EH (cell line): ENCODE data around the gene SYT5.
"Not testable (repeated sequence)": the region's sequence is repeated elsewhere in the genome, so short reads cannot be mapped to it uniquely, and the experiment has no call there.

Experiments used
- DNase-seq: peaks from one replicate; pipeline ENCODE4 v3.0.0-alpha.2; 2015; ENCODE audit warnings: low read depth

Gene SYT5

DNA sequence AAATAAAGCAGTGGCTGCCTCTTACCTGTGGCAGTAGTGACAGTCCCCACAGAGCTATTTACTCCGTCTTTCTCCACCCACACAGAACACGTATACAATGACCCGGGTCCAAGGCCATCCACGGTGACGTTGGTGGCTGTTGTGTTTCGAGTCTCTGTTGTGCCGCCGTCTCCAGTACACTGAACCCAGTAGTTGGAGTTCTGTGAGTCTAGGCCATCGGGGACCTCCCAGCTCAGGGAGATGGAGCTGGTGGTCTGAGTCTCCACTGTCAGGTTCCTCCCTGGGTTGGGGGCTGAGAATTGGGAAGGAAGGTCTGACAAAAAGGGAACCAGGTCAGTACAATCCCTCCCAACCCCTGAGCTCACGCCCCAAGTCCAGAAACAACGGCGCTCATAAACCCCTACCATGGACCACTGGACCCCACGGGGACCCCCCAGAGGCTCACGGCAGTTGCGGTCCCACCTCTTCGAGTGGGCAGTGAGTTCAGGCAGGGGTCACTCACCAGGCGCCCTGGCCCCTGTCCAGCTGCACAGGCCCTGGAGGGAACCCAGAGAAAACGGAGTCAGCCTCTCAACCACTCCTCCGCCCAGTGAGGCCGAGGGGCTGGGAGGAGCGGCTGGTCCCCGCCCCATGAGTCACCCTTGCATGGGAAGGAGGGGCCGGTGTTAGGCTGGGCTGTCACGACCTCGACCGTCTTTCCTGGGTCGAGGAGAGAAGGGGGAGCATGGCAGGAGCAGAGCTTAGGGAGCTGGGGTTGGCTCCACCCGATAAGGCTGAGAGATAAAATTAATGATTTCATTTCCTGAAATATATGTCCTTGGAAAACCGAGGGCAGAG, 26.8 kb upstream of the SYT5 start:
- peak; percentile 95 for DNase-seq

DNA sequence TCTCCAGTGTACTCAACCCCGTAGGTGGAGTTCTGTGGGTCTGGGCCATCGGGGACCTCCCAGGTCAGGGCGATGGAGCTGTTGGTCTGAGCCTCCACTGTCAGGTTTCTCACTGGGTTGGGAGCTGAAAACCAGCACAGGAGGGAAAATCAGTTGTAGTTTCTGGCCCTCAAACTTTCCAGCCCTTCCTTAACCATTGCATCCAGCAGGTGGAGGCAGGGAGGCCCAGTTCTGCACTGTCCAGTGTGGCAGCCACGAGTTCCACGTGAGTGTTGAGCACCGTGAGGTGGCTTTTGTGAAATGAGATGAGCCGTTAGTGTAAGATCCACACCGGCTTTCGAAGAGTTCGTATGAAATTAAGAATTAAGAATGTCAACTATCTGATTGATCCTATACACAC, 22.1 kb upstream of the SYT5 start:
- DNase-seq: peak; percentile 17

DNA sequence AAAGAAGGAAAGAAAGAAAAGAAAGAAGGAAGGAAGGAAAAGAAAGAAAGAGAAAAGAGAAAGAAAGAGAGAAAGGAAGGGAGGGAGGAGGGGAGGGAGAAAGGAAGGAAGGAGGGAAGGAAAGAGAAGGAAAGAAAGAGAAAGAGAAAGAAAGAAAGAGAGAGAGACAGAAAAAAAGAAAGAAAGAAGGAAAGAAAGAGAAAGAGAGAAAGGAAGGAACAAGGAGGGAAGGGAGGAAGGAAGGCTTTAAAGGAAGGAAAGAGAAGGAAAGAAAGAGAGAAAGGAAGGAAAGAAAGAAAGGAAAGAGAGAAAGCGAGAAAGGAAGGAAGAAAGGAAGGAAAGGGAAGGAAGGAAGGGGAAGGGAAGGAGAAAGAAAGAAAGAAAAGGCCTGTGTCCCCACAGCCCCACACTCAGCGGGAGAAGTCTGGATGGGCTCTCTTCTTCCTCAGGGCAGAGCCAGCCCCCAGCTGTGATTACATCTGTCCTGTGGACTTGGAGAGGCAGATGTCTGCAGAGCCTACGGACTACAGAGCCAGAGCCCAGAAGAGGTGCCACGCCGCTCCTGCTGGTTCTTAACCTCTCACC, 19.6 kb upstream of the SYT5 start:
- DNase-seq: no peak

DNA sequence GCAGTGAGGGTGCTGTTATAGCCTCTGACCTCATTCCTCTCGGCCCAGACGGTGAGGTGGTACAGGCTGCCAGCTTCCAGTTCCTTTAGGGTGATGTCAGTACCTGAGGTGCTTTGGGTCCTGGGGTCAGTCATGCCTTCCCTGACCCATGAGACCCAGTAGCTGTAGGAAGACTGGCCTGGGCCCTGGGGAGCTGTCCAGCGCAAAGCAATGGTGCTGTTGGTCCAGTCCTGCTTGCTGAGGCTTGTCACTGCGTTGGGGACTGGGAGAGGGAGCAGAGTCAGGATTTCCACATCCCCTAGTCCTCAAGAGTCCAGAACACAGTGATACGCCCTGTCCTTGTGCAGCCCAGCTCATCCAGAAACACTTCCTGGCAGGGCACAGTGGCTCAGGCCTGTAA, 18.6 kb upstream of the SYT5 start:
- DNase-seq: peak; percentile 15

DNA sequence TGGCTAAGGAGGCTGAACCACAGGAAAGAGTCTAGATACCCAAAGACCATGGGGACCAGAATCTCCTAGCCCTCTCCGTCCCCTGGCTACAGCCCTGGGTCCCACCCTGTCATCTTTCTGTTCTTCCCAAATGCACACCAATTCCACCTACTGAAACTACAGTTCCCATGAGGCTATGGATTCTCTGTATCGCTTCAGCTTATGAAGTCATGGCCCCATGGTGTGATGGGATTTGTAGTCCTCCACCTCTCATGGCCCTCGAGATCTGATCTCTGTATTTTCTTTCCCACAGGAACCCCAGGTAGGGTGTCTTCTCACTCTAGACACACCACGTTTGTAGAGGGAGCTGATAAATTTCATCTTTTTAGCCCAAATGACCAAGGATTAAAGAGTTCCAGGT, 17.4 kb upstream of the SYT5 start:
- peak; percentile 26 for DNase-seq

DNA sequence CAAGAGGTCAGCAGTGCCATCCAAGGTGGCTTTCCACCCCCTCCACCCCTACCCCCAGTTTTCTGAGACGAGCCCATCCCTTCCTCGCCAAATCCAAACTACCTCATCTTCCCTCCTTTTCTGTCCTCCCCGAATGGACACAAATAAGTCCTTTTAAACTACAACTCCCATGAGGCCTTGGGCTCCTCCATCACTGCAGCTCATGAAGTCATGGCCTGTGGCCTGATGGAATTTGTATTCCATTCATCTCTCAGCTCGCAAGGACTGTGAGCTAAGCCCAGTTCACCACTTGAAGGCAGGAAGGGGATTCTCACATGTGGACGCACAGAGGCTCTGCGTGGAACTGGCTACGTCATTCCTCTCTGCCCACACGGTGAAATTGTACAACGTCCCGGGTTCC, 16.7 kb upstream of the SYT5 start:
- DNase-seq: peak; percentile 28

DNA sequence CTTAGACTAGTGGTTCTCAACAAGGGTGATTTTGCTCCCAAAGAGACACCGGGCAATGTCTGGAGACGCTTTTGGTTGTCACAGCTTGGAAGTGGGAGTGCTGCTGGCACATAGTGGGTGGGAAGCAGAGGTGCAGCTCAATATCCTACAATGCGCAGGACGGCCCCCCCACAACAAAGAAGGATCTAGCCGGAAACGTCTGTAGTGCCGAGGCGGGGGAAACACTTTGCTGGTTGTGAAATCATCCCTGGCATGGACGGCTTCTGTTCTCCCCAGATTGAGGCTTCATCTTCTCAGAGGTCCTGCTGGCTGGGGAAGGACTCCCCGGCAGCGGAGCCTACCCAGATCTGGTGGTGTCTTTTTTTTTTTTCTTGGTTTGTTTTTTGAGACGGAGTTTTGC, 13.4 kb upstream of the SYT5 start:
- DNase-seq: no peak

DNA sequence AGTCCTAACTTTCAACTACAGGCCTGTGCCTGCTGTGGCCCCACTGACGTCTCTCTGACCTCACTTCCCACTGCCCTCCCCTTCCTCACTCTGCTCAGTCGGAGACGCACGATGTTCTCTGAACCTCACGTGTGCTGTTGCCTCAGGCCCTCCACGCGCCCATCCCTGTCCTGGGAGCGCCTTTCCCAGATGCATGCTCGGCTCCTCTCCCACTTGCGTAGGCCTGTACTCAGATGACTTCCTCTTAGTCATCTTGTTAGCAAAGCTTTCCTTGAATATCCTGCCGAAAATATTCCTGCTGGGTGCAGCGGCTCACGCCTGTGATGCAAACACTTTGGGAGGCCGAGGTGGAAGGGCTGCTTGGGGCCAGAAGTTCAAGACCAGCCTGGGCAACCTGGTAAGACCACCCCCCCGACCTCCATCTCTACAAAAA, 9.3 kb upstream of the SYT5 start:
- DNase-seq: peak; percentile 97

DNA sequence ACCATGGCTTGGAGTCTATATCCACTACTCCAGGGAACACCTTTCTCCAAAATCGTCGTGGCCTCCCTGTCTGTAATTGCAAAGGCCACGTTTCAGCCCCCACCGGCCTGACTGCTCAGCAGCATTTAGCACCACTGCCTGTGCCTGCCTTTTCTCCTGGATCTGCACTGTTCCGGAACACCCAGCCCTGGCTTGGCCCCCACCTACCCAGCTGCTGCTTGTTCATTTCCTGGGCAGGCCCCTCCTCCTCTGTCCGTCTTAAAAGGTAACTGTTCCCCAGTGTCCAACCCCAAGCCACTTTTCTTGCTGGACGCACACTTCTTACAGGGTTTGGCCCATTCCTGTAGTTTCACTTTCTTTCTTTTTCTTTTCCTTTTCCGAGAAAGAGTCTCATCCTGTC, 8.5 kb upstream of the SYT5 start:
- DNase-seq: no peak

DNA sequence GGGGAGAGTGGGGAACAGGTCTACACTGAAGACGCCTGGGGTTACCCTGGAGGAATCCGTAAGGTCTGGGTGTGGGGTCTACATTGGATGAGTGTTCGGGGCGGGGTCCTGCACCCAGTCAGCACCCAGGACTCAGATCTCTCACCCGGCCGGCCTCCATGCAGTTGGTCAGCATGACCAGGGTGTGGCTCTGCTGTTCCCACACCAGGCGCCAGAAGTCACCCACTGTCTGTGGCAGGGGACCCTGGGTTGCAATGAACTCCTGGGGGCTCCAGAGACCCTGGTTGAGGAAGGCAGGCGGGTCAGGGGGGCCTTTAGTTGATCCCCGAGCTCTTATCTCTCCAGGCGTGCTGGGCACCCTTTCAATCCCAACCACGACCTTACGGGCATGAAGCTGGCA, 6.0 kb upstream of the SYT5 start:
- DNase-seq: no peak

DNA sequence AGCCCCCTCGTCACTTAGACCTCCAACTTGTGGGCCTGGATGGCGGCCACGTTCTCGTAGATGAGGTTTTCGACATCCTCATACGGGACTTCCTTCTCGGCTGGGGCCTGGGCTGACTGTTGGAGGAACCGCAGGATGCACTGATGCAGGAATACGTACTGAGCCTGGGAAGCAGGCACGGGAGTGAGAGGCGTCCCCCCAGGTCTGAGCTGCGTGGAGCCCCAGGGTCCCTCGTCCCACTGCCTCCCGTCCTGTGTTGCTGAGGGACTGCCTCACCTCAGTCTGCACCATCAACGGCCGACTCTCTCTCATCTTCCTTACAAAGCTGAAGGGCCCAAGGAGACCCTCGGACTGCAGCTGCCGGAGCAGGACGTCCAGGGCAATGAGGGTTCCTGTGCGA, 1.7 kb upstream of the SYT5 start:
- DNase-seq: no peak

DNA sequence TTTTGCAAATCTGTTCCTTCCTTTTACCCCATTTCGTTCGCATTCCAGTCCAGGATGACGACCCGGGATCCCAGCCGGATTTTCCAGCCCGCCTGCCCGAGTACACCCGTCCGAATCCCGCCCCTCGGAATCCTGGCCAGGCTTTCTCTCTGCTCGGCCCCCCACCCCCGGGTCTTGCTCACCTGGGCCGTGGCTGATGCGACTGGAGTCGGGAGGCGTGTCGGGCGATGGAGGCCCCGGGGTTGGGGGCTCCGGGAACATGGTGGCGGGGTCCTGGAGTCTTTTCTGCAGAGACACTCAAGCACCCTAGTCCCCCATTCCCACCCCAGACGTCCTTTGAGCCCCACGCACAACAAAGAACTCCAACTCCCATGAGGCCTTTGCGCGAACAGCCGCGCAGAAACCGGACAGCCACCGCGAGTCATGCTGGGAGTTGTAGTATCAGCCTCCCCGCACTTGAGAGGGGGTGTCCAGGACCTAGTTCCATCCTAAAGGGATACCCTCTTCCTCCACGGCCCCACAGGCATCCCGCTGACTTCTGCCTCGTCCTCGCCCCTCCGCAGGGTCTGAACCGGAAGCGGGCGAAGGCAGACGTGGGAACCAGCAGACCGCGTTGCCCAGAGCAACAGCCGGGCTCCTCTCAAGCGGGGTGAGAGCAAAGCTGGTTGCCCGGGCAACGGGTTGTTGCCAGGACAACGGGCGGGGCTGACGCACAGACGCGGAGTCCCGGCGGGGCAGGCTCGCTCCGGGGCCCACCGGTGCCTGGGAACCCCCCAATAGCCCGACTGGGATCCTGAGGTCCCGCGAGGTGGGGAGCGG, 1.1 kb downstream of the SYT5 start:
- DNase-seq: peak; percentile 88

DNA sequence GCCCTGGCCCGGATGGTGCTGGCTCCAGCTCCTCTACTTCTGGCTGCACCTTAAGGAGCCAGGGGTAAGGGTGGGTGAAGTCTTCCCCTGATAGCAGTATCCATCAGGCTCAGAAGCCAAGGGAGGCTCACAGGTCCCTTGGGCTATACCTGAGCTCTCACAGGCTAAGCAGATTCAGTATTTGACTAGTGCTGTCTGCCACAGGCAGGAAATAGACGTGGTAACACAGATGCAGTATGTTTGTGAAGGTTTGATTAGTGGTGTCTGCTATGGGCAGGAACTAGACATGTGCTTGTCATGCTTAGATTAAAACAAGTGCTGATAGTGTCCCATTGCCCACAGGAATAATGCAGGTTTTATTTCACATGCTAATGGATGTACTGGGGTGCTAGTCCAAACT, 4.0 kb downstream of the SYT5 start:
- DNase-seq: no peak

DNA sequence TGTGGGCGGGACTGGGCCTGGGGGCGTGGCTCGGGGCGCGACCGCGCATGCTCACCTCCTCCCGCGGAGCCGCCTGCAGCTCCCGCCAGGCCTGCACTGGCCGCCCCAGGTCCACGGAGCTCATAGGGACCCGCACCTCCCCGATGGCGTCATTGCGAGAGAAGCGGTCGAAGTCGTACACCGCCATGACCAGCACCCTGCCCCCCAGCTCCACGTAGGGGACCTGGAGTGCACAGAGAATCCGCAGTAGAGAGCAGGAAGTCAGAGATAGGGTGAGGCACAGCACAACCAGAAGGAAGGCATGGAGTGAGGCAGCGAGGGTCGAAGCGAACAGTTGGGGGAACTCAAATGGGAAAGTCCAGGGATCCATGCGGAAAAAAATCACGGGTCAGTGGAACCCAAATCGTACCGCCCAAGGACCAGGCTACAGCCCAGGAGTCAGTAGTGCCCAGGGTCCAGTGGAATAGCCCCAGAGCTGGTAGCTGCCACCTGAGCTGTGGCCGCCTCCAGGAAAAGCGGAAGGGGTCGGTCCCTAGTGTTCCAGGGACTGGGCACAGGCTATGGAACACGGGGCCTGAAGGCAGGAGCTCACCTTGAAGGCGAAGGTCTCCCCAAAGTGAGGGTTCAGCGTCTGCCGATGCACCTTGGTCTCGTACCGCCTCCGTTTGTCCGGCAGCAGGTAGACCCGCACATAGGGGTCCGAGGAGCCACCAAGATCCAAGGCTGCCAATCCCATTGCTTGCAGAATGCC, 4.8 kb downstream of the SYT5 start:
- DNase-seq: no peak

DNA sequence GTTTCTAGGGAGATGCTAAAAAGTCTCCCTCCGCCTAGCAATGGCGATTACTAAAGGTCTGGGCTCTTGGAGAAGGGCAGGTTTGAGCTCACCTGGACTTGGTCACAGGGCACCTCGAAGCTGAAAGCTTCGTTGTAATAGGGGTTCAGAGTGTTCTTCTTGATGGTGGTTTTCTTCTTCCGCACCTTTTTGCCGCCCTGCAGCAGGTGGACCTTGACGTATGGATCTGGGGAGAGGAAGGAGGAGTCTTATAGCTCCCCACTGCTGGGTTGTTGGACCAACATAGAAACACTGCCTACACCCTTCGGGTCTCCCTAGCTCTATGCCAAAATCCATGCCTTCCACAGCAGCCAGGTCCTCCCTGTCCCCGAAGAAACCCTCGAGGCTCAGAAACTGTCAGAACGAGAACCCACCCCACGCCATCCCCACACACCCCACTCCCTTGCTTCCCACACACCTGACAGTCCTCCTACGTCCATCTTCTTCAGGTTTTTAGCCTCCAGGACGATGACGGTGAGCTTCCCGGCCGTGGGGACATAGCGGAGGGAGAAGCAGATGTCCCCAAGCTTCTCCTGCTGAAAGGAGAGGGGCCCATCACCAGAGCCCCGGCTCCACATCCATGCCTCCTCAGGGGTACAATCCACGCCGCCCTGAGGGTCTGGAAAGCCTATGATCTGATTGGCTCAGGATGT, 5.5 kb downstream of the SYT5 start:
- DNase-seq: no peak

DNA sequence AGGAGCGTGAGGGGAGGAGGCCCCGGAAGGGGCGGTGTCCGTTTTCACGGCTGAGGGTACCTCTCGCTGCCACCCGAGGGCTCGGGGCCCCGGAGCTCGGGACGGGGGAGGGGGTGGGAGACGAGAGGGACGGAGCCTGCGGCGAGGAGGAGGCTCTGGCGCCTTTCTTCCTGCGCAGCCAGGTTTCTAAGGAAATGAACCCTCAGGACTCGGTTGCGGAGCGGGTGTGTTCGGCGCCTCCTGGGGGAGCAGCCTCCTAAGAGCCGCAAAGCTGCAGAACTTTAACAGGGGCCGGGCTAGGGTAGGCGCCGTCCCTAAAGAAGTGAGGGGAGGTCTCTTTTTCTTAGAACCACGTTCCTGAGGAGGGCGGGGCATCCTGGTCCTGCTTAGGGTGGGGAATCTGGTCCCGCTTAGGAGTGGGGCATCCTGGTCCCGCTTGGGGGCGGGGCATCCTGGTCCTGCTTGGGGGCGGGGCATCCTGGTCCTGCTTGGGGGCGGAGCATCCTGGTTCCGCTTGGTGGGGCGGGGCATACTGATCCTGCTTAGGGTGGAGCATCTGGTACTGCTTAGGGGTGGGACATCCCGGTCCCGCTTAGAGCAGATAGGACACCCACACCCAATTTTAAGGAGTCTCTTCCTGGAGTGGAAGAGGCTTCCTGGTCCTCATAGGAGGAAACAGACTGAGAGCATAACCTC, 6.2 kb downstream of the SYT5 start:
- peak; percentile 92 for DNase-seq

DNA sequence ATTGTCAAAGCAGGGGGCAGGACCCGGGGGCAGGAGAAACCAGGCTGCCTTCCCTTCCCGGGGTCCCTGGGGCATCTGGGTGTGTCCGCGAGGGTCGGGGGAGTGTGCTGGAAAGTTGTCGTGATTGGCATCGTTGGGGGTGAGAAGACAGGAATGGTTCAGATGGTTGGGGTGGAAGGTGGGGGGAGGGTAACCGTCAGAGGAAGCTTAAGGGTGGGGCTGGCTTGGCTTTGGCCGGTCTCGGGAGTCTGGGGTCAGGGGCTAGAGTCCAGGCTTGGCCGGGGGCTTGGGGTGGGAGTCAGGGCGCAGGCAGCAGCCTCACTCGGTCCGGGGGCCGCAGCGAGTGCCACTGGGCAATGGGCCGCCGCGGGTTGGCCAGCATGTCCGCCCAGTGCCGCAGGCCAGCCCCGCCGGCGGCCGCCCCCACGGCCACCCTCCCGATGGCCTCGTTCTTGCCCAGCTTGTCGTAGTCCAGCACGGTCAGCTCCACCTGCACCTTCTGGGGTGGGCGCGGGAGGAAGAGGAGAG, 6.8 kb downstream of the SYT5 start:
- DNase-seq: no peak

DNA sequence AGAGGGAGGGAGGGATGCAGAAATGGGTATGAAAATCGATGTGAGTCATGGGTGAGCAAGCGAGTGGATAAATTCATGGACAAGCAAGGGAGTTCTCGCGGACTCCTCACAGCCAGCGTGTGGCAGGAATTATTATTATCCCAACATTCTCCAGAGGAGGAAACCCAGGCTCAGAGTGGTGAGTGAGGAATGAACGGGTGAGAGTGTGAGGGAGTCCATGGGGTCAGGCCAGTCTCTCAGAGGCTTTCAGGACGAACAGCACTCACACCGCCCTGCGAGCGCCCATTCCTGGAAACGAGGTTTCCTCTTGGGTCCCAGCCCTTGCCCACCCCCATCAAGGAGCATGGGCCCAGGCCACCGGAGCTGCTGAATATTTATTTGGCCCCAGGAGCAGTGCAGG, 7.3 kb downstream of the SYT5 start:
- DNase-seq: peak; percentile 89

DNA sequence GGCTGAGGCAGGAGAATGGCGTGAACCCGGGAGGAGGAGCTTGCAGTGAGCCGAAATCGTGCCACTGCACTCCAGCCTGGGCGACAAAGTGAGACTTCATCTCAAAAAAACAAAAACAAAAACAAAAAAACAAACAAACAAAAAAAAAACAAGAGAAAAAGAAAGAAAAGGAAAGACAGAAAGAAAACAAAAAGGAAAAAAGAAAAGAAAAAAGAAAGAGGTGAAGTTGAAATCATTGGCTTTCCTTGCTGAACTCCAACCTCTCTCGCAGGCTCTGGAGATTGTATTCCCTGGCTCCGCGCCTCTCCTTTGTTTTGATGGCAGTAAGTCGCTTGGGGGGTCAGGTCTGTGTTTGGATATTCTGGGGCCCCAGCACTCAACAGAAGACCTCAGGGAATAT, 7.8 kb downstream of the SYT5 start:
- DNase-seq: not testable (repeated sequence)

DNA sequence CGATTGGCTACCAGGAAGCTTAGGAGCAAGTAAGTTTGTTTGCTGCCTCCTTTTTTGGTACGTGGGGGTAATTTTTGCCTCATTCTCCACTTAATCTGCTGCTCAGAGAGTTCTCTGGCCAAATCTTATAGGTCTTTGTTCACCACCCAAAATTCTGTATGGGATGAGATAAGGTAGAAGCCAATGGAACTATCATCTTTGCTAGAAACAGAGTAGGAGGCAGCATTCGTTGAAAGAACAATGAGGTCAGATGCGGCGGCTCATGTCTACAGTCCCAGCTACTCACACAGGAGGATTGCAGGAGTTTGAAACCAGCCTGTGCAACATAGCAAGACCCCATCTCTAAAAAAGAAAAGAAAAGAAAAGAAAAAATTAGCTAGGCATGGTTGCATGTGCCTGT, 8.6 kb downstream of the SYT5 start:
- DNase-seq: no peak

DNA sequence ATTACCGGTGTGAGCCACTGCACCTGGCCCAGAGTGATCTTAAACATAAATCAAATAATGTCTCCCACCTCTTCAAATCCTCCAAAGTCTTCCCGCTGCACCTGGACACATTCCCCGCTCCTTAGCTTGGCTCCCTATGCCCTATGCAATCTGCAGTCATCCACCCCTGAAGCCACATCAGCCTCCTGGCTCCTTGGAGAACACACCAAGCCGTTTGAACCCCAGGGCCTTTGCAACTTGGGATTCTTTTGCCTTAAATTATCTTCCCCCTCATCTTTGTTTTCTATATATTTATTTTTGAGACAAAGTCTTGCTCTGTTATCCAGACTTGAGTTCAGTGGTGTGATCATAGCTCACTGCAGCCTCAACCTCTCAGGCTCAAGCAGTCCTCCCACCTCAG, 11.0 kb downstream of the SYT5 start:
- DNase-seq: no peak
